NCI-H1436 treated with DMSO at 0.1 percent for 48 hours (cell line): ENCODE measurements around the gene DNAJB12.
"Not testable (repeated sequence)": the region's sequence is repeated elsewhere in the genome, so short reads cannot be mapped to it uniquely, and the experiment has no call there.

Source experiments
- DNase-seq: peaks from one replicate; lab custom pipeline; 2025; lab: John Stamatoyannopoulos, UW

DNAJB12 gene

DNA sequence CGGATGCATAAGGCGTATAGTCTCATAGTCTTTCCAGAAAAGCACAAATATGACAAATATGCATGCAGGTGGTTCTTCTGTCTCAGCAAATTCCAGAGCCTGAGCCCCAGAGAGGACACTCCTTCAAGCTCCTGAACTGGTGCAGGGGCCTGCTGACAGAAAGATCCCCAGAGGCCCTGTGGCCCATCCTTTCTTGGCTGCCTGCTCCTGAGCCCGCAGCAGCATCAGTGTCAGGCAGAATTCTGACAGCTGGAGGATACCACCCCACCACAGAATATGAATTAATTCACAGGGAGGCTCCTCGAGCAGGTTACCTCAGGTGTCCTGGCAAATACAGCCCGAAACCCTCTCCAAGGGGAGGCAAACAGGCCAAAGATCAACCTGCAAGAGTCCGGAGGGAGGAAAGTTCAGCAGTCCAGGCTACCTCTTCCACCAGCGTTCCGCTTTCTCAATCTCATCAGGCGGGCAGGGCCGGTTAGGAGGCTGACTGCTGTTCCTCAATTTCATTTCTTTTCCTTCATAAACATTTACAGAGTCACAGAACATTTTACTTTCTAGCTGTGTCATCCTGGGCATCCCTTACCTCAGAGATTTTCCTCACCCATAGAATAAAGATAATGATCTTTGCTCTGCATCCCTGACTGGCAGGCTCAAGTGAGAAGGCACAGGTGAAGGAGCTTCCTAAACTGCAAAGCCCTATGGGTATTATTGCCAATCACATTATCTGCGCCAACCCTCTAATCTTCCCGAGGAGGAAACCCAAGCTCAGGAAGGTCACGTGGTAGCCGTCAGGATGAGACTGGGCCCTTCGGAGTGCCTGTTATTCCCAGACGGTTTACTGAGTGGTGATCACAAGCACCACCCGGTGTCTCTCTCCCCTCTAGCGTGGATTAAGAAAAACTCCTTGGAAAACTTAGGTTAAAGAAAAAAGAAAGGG, 1.4 kb downstream of the DNAJB12 start:
- DNase-seq: no peak

DNA sequence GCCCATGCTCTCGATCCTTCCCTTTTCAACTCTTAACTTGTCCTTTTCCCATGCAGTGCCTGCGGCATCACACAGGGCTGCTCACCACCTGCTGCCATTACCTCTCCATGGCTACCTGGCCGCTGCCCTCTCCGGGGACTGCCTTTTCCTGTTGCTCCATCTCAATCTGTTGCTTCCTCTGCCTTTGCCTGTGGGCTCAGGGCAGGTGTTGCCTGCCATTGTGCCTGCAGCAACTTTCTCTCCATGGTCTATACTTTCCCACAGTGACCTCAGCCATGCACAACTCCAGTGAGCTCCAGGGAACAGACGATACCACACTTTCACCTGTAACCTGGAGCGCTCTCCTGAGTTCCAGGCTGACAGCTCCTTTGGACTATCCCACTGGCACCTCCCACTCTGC, 3.2 kb downstream of the DNAJB12 start:
- no peak for DNase-seq

DNA sequence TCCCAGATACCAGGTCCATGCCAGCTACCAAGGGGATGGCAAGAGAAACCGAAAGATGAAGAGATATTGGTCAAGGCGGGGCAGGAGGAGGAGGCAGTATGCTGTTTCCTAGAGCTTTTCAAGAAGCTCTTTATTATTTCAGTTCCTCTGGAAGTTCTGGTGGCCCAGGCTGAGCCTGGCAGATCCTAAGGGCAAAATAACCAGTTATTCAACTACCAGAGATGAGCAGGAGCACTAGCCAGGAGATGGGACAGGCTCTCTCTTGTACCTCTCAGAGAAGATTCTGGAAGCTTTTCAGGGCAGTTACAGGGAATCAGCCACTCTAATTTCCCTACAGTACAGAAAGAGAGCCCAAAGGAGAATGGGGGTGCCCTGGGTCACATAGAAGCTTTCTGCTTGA, 5.3 kb downstream of the DNAJB12 start:
- DNase-seq: no peak

DNA sequence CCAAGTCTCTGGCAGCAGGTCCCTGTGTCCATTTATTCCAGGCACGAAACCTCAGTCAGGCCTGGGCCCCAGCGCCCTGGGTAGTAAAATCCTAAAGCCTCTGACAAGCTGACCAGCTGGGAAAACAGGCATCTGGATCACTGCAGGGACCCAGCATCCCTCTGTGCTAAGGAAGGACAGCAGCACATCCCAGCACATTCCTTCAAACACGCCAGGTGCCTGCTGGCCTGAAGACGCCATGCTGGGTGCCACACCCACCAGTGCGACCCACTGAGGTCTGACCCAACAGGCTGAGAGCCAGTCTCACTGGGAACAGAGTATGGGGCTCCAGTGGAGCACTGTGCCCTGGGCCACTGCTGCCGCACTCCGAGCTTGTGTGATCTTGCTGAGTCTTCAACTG, 6.4 kb downstream of the DNAJB12 start:
- no peak for DNase-seq

DNA sequence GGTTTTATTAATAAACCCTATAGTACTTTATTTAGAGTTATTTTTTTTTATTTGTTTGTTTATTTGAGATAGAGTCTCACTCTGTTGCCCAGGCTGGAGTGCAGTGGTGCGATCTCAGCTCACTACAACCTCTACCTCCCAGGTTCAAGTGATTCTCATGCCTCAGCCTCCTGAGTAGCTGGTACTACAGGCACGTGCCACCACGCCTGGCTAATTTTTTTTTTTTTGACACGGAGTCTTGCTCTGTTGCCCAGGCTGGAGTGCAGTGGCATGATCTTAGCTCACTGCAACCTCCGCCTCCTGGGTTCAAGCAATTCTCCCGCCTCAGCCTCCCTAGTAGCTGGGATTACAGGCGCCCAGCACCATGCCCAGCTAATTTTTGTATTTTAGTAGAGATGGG, 8.6 kb downstream of the DNAJB12 start:
- not testable (repeated sequence) for DNase-seq

DNA sequence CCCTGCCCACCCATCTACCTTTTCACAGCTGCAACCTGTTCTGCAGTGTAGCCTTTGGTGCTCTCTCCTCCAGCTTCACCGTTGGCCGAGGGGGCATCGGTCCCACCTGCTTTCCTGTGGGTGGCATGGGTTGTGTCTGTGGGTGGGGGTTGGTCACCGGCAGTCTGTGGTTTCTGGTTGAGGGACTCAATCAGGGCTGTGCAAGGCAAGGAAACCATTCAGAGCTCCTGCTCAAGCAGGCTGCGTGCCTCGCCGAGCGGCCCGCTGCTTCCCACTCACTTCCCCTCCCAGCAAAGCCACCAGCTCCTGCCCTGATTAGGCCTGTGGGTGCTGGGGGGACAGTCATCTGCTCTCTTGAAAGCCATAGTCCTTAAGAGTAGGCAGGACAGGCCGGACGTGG, 9.8 kb downstream of the DNAJB12 start:
- no peak for DNase-seq

DNA sequence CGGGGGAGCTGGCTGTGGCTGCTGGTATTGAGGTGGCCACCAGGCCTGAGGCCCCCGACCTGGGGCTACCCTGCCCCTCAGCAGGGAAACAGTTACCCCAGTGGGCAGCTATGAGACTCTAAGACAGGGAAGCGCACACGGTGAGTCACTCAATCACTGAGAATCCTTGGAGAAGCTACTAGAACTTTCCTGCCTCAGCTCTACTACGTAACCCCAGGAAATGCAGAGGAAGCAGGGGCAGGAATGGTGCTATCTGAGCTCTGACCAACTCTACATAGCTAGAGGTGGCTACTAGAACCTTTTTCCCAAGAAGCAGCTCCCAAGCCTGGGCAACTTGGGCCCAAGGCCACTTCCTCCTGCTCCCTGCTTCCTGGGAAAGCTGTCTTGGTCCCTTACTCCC, 11.8 kb downstream of the DNAJB12 start:
- DNase-seq: no peak

DNA sequence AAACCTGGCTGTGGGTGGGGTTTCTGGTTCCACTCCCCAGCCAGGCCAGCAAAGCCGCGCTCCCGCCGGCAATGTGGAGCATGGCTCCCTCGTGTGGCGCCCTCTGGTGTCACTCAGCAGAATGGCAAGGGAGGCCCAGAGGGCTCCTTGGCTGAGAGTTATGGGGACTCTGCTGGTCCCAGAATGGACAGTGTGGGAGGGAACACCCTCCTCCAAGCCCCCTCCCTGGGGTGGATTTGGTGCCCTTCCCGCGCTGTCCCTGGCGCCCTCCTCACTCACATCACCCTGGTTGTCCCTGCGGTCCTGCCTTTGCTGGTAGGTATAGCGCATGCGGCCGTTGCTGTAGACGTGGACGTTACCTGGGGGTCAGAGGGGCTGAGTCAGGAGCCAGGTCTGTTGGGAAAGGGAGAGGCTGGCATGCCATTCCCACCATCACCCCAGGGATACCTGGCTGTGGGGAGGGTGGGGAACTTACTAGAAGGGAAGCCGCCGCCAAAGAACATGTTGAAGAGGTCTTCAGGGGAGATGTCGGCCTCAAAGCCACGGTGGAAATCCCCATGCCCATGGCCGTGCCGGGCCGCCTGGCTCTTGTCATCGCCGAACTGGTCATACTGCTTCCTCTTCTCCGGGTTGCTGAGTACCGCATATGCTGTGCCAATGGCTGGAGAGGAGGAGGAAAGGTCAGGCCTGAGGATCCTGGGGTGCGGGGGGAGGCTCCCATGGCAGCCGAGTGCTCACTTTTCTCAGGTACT, 14.0 kb downstream of the DNAJB12 start:
- DNase-seq: no peak

DNA sequence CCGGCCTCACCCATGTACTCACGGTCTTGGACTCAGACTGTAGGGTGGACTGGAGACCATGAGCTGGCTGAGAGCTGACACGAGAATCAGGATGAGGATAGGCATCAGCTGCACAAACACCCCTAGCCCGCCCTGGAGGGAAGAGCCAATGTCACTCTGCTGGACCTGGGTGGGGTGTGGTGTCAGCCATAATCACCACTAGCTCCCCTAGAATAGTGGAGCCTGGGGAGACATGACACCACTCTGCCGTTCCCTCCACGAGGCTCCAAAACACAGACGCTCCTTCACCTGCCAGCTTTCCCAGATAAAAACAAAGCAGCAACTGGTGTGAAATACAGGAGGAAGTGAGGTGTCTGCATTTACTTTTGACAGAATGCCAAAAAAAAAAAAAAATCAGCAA, 16.5 kb downstream of the DNAJB12 start:
- DNase-seq: no peak

DNA sequence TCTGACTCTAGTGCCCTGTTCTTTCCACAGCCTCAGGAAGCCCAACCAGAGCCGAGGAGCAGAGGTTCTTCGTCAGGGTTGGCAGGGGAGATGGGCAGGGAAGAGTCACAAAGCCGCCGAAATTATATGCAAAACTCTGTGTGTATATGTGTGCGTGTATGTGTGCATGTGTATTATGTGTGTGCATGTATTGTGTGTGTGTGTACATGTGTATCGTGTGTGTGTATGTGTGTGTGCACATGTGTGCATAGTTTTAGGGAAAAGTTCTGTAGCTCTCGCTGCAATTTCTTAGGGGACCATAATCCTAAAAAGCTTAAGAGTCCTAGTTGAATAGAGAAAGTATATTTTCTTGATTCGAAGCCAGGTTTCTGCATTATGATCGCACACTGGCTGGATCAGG, 17.0 kb downstream of the DNAJB12 start:
- no peak for DNase-seq

DNA sequence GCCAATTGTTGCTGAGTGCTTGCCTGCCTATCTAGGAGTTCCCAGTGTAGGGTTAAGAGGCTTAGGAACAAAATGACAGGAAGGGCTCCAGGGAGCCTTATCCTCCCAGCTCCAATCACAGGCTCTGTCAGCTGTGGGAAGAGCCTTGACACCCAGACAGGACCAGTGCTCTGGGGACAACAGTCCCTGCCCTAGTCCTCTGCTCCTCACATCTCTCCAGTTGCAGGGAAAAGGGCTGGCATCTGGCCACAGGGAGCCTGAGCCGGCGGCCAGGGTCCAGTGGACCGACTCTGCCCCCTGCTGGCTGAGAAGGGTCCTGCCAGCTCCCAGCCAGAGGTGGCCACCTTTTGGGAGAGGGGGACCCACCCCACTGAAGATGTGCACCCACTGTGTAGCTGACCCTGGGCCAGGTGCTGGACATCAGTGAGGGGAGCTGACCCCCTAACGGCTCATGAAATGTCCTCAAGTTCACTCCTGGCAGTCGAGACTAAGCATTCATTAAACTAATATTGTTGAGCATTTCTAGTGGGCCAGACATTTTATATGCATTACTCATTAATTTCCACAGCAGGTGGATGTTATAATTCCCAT, 17.6 kb downstream of the DNAJB12 start:
- no peak for DNase-seq

DNA sequence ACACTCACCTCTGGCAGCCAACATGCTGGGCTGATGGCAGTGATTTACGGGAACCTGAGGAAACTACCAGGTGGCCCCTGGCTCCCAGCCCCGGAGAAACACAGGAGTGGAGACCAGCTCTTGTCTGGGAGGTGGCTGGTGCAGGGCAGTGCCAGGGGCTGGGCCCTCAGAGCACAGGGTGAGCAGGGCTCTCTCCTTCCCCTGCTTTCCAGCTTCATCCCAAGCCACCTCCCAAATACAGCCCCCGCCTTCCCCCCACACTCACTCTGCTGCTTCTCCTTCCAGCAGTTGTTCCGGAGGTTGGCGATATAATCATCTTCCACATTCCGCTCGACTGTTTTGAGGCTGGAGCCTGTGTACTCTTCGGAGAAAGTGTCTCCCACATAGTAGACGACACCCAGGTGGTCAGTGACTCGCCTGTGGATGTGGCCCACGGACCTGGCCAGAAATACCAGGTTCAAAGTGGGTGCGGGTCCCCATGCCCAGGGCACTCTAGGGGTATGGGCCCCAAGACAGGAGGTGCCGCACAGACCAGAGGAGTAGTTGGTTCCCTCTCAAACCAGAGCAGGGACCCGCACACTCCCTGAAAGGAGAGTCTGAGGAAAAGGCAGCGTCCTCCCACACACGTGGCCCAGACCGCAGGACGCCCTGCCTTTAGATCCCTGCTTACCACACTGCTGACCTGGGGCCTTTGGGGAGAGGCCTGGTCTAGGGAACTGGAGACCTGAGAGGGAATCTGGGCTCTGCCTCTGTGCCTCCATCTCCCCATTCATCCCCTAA, 18.3 kb downstream of the DNAJB12 start:
- DNase-seq: no peak

DNA sequence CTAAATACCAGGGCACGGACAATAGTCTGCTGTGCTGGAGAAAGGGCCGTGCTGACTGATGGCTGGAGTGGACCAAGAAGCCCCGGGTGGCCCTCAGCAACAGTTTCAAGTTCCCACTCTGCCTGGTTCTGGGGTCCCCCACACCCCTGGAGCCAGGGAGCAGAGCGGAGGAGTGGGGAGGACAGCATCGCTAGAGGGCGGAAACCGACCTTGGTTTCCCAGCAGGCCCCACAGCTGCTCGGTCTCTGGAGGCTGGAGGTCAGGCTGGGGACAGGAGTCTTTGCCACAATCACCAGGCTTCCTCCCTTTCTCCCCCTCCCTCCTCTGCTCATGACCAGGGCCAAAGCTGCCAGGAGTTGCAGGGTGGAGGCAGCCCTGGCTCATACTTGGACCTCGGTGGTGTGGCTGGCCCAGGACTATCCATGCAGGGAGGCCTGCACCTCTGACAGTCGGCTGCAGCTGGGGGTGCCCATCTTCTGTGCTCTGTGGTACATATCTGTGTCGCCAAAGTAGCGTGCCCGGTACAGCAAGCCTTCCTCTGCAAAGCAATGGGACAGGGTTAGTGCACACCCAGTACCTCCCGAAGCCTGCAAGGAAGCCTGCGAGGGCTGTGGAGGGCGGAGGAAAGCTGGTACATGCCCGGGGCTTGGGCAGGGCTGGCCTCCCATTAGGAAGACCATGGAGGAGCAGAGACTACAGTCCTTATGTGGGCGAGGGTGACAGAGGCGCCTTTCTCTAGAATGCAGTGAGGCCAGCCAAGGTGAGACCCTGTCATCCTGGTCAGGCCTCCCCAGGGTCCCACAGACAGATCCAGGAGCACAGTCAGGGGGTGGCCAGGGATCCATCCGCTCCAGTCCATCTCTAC, 19.1 kb downstream of the DNAJB12 start:
- no peak for DNase-seq

DNA sequence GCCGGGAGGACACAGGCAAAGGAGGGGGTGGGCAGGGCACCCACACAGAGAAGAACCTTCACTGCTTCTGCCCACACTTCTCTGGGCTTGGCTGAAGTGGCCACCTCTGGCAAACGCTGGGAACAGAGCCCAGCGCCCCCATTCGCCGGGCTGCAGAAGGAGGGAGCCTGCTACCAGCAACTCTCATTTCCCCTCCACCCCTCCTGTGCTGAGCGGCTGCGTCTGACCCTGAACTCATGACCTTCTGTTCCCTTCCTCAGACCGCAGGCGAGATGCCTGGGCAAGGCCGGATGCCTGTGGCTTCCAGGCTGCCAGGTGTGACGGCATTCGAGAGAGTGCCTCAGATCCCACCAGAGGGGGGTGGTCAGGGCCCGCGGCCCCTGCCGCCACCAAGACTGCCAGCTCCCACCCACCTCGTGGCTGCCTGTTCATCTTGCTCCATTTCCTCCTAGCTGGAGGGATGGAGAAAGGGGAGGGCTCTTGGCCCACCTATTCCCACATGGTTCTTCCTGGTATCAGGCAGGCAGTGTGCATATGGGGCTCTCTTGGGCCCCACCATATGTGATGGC, 19.8 kb downstream of the DNAJB12 start:
- no peak for DNase-seq

DNA sequence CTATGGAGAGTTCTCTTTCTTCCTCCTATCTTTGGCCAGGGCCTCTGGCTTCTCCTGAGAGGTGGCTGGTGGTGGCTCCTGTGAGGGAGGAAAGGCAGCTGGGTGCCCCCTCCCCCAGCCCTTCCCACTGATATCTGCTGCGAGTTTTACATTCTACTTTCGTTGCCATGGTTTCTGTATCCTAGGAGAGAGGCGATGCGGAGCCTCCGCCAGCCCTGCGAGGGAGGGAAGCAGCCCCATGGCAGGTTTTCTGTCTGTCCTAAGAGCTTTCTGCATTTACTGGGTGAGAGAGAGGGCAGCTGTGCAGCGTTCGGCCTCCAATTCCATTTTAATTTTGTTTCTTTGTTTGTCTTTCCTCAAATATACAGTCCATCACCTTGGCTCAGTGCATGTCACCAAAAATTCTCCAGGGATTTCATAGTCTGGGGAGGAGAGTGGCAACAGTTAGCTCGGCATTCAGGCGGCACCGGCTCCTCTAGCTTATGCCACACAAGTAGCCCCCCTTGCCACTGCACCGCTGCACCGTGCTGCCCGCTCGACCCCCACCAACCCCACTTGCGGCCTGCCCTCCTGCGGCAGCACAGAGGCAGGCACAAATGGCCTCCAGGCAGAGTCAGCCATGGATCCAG, 20.4 kb downstream of the DNAJB12 start:
- peak; percentile 80 for DNase-seq

DNA sequence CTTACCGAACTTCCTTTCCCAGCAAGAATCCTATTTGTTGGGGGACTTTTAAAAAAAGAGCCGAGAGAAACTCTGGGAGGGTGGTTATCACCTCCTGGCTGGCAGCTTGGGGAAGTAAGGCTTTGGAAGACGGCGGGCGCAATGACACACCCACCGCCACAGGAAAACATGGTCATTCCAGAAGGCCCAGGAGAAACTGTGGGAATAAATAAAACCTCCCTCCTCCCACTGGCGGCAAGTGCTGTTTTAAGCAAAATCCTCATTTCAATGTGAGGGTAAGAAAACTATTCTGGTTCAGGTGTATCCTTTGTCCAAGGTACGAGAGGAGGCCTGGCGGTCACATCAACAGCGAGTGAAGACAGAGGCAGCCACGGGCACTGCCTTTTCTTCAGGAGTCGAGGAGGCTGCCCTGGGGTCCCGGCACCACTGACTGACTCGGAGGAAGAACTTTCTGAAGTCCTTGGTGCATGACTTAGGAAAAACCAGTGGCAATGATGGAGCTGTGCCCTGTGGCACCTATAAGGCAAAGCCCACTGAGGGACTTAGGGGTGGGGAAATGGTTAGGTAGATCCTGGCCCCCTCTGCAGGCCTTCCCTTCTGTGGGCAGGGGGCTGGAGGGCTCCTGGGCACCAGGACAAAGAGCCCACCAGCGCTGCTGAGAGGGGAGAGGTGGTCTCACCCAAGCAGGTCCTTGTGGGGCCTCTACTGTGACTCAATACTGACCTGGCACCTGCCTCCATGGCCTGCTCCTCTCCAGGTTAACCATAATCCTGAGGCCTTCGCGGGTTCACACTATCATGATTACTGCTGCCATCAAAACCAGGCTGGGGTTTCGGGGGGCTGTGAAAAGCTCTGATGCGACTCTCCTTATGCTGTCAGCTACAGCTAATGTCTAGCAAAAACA, 21.4 kb downstream of the DNAJB12 start:
- no peak for DNase-seq

DNA sequence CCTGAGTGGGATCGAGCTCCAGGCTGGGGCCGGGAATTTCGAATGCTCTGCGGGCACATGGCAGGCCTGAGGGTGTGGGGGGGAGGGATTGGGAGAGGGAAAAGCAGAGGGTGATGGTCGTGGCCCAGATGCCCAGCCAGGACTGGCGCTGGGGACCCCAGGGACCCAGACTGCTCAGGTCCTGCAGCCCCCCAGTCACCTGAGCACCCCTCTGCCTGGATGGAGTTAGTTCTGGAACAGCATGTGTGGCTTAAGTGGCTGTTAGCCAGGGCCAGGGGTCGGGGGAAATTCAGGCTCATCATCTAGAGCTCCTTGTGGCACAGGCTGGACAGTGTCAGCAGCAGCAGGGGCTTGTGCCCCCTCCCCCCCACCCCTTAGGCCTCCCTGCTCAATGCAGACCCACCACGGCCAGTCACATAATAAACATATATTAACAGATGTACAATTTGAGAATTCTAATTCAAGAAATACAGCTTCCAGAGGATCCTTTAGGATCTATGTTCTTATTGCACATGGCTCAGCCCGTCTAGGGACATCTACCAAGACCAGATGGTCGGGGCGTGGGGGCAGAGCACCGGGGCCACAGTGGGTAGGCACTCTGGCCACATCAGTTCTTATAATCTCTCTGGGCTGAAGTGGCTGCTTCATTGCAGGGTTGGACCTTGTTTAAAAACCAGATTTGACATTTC, 22.2 kb downstream of the DNAJB12 start:
- no peak for DNase-seq

DNA sequence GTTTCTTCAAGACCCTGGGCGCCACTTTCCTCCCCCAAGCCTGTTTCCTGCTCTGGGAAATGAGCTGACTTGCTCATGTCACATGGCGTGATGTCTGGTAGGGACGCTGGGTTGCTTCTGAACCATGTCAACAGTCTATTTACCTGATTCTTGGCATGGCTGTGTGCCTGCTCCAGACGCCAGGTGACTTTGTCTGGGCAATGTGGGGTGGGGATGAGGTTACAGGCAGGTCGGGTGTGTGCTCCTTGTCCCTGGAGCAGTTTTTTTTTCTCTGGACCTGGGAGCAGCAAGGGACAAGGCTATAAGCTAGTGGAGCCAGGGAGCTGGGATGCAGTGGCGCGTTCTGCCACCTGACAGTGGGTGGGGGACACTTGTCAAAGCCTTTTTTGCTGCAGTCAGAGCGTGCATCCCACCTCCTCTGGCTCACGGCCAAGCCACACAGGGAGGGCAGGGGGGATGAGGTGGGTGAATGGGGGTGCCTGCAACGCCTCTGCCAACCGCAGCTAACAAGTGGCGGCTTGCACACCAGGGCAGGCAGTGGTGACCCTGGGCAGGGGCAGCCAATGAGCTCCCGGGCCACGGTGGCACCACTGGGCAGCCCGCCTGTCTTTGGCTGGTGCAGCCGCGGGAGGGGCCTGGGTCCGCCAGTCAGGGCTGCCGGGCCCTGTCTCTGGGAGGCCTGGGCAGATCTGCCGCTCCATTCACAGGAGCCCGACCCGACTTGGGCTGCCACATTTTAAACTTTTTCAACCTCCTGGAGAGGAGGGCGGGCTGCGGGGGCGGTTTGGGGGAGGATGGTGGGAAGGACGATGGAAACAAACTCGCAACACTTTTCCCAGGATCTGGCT, 22.9 kb downstream of the DNAJB12 start:
- peak; percentile 92 for DNase-seq
